ENCODE measurements around the gene CHST7.

The CHST7 gene

DNA sequence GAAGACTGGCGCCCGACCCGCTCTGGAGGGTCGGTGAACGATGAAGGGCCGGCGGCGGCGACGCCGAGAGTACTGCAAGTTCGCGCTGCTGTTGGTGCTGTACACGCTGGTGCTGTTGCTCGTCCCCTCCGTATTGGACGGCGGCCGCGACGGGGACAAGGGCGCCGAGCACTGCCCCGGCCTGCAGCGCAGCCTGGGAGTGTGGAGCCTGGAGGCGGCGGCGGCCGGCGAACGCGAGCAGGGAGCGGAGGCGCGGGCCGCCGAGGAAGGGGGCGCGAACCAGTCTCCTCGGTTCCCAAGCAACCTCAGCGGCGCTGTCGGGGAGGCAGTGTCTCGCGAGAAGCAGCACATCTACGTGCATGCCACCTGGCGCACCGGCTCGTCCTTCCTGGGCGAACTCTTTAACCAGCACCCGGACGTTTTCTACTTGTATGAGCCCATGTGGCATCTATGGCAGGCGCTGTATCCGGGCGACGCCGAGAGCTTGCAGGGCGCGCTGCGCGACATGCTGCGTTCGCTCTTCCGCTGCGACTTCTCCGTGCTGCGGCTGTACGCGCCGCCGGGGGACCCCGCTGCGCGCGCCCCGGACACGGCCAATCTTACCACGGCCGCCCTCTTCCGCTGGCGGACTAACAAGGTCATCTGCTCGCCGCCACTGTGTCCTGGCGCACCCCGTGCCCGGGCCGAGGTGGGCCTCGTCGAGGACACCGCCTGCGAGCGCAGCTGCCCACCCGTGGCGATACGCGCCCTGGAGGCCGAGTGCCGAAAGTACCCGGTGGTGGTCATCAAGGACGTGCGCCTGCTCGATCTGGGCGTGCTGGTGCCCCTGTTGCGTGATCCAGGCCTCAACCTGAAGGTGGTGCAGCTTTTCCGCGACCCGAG is 568 bp downstream of the CHST7 start:
- no peak for TF ChIP-seq ZBTB7A (IDR thresholded peaks at IDR 0.05; ENCODE audit: low read depth)
- TF ChIP-seq, protein P1, sequence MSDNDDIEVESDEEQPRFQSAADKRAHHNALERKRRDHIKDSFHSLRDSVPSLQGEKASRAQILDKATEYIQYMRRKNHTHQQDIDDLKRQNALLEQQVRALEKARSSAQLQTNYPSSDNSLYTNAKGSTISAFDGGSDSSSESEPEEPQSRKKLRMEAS (IDR thresholded peaks at IDR 0.05): peak; percentile 53

GRCh38 chrX:46574774-46575381 is 1.3 kb downstream of the CHST7 start:
- no peak for TF ChIP-seq ZBTB7A (IDR thresholded peaks at IDR 0.05; ENCODE audit: low read depth)
- TF ChIP-seq TEAD4 (IDR thresholded peaks at IDR 0.05): no peak
- no peak for TF ChIP-seq TCF12 (IDR thresholded peaks at IDR 0.05; ENCODE audit: low read depth)
- no peak for TF ChIP-seq FOXM1 (IDR thresholded peaks at IDR 0.05; ENCODE audit: borderline replicate concordance, low read depth)
- no peak for TF ChIP-seq CREB1 (IDR thresholded peaks at IDR 0.05; ENCODE audit: low read depth)
- TF ChIP-seq, protein P2, sequence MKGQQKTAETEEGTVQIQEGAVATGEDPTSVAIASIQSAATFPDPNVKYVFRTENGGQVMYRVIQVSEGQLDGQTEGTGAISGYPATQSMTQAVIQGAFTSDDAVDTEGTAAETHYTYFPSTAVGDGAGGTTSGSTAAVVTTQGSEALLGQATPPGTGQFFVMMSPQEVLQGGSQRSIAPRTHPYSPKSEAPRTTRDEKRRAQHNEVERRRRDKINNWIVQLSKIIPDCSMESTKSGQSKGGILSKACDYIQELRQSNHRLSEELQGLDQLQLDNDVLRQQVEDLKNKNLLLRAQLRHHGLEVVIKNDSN (IDR thresholded peaks at IDR 0.05): no peak
- TF ChIP-seq, protein P3, sequence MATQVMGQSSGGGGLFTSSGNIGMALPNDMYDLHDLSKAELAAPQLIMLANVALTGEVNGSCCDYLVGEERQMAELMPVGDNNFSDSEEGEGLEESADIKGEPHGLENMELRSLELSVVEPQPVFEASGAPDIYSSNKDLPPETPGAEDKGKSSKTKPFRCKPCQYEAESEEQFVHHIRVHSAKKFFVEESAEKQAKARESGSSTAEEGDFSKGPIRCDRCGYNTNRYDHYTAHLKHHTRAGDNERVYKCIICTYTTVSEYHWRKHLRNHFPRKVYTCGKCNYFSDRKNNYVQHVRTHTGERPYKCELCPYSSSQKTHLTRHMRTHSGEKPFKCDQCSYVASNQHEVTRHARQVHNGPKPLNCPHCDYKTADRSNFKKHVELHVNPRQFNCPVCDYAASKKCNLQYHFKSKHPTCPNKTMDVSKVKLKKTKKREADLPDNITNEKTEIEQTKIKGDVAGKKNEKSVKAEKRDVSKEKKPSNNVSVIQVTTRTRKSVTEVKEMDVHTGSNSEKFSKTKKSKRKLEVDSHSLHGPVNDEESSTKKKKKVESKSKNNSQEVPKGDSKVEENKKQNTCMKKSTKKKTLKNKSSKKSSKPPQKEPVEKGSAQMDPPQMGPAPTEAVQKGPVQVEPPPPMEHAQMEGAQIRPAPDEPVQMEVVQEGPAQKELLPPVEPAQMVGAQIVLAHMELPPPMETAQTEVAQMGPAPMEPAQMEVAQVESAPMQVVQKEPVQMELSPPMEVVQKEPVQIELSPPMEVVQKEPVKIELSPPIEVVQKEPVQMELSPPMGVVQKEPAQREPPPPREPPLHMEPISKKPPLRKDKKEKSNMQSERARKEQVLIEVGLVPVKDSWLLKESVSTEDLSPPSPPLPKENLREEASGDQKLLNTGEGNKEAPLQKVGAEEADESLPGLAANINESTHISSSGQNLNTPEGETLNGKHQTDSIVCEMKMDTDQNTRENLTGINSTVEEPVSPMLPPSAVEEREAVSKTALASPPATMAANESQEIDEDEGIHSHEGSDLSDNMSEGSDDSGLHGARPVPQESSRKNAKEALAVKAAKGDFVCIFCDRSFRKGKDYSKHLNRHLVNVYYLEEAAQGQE (IDR thresholded peaks at IDR 0.05; ENCODE audit: low read depth): no peak
- TF ChIP-seq EGR1 (IDR thresholded peaks at IDR 0.05): no peak
- no peak for TF ChIP-seq RAD21 (IDR thresholded peaks at IDR 0.05; ENCODE audit: low read depth)
- TF ChIP-seq YY1 (IDR thresholded peaks at IDR 0.05; ENCODE audit: low read depth): no peak

- no peak for TF ChIP-seq ZBTB7A (IDR thresholded peaks at IDR 0.05; ENCODE audit: low read depth)
- TF ChIP-seq, protein P2 (IDR thresholded peaks at IDR 0.05): no peak
- TF ChIP-seq TAF1 (IDR thresholded peaks at IDR 0.05; ENCODE audit: low read depth): no peak
- no peak for TF ChIP-seq TCF12 (IDR thresholded peaks at IDR 0.05; ENCODE audit: low read depth)
- no peak for TF ChIP-seq NFIC (IDR thresholded peaks at IDR 0.05)
- no peak for TF ChIP-seq TEAD4 (IDR thresholded peaks at IDR 0.05)
- no peak for TF ChIP-seq CREB1 (IDR thresholded peaks at IDR 0.05; ENCODE audit: low read depth)
- no peak for TF ChIP-seq EP300 (IDR thresholded peaks at IDR 0.05; ENCODE audit: borderline replicate concordance)
- TF ChIP-seq RAD21 (IDR thresholded peaks at IDR 0.05; ENCODE audit: low read depth): no peak
- TF ChIP-seq EGR1 (IDR thresholded peaks at IDR 0.05): no peak
- TF ChIP-seq, protein P3 (IDR thresholded peaks at IDR 0.05; ENCODE audit: low read depth): no peak
- TF ChIP-seq, protein P1 (IDR thresholded peaks at IDR 0.05): no peak
- no peak for TF ChIP-seq YY1 (IDR thresholded peaks at IDR 0.05; ENCODE audit: low read depth)
- TF ChIP-seq FOXM1 (IDR thresholded peaks at IDR 0.05; ENCODE audit: borderline replicate concordance, low read depth): no peak
These were observed 2.0 kb downstream of the CHST7 start for GRCh38 chrX:46575586-46575985.

DNA sequence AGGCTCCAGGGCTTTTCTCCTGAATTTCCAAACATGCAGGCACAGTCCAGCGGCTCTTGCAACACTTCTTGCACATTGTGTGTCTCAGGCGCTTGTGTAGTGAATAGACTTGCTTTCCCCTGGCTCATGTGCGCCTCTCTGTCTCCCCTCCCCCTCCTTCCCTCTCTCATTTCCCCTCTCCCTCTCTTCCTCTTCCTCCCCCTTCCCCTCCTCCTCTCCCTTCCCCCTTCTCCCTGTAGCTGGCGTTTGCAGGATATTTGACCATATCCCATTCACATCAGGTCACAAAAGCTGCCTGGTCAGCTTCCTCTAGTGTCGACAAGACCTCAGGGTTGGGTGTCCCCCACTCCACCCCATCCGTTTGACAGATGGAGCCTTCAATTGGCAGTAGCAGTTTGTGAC is 2.4 kb downstream of the CHST7 start:
- TF ChIP-seq TAF1 (IDR thresholded peaks at IDR 0.05; ENCODE audit: low read depth): no peak
- TF ChIP-seq, protein P1 (IDR thresholded peaks at IDR 0.05): no peak
- TF ChIP-seq, protein P2 (IDR thresholded peaks at IDR 0.05): no peak
- no peak for TF ChIP-seq TCF12 (IDR thresholded peaks at IDR 0.05; ENCODE audit: low read depth)
- no peak for TF ChIP-seq CEBPB (IDR thresholded peaks at IDR 0.05)
- TF ChIP-seq CREB1 (IDR thresholded peaks at IDR 0.05; ENCODE audit: low read depth): no peak
- no peak for TF ChIP-seq EP300 (IDR thresholded peaks at IDR 0.05; ENCODE audit: borderline replicate concordance)
- no peak for TF ChIP-seq FOXM1 (IDR thresholded peaks at IDR 0.05; ENCODE audit: borderline replicate concordance, low read depth)
- no peak for TF ChIP-seq EGR1 (IDR thresholded peaks at IDR 0.05)
- TF ChIP-seq YY1 (IDR thresholded peaks at IDR 0.05; ENCODE audit: low read depth): no peak
- TF ChIP-seq NFIC (IDR thresholded peaks at IDR 0.05): no peak
- TF ChIP-seq, protein P3 (IDR thresholded peaks at IDR 0.05; ENCODE audit: low read depth): no peak
- TF ChIP-seq ZBTB7A (IDR thresholded peaks at IDR 0.05; ENCODE audit: low read depth): no peak
- TF ChIP-seq TEAD4 (IDR thresholded peaks at IDR 0.05): no peak
- no peak for TF ChIP-seq RAD21 (IDR thresholded peaks at IDR 0.05; ENCODE audit: low read depth)

All from Ishikawa (cell line).